Subcutaneous abdominal adipose tissue (tissue), 5 donors: ENCODE results near the gene OST4.

Experiments
- H3K27ac ChIP-seq: one replicate; pipeline ENCODE4 v1.7.0; 2013; ENCODE audit warnings: low read depth, mild to moderate bottlenecking, inconsistent platforms, low read length, moderate library complexity
- H3K27me3 ChIP-seq, 5 donors: one replicate each; pipeline ENCODE4 v1.7.0; 2013; ENCODE audit warnings: low read length in 5 of 5, inconsistent platforms in 1 of 5; ENCODE audit not compliant: control insufficient read depth in 5 of 5, insufficient read depth in 4 of 5
- H3K36me3 ChIP-seq, 5 donors: one replicate each; pipeline ENCODE4 v1.7.0; 2013; ENCODE audit warnings: low read length in 5 of 5; ENCODE audit not compliant: control insufficient read depth in 5 of 5, insufficient read depth in 5 of 5
- H3K4me1 ChIP-seq, 5 donors: one replicate each; pipeline ENCODE4 v1.7.0; 2013; ENCODE audit warnings: low read length in 5 of 5, mild to moderate bottlenecking in 3 of 5, moderate library complexity in 1 of 5; ENCODE audit not compliant: control insufficient read depth in 5 of 5, insufficient read depth in 5 of 5
- H3K4me3 ChIP-seq, 5 donors: one replicate each; pipeline ENCODE4 v1.7.0; 2013; ENCODE audit warnings: low read length in 5 of 5, low read depth in 1 of 5
- H3K9ac ChIP-seq, 5 donors: one replicate each; pipeline ENCODE4 v1.7.0; 2013; ENCODE audit warnings: low read length in 5 of 5, mild to moderate bottlenecking in 4 of 5, moderate library complexity in 3 of 5
- H3K9me3 ChIP-seq, 5 donors: one replicate each; pipeline ENCODE4 v1.7.0; 2013; ENCODE audit warnings: low read length in 5 of 5; ENCODE audit not compliant: control insufficient read depth in 5 of 5
- donor health status: healthy.
- donor health status: healthy.
- donor health status: healthy.
- donor health status: healthy.
- donor health status: healthy.

The OST4 gene

DNA sequence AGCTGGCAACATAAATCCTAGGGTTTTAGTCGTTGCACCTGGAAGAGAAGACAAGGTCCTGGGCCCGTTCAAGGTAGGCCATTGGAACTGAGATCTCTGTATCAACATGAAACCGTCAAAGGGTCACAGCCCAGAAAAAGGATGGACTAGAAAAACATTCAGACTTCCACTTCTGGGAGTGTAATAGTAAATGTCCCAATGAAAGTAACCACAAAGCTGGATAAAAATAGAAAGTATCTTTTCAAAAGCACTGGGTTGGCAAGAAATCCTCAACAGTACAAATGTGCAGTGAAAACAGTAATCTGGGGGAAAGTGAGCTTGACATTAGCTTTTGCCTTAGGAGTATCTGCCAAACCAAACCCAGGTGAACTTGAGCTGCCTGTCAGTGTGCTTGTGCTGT, 34.5 kb upstream of the OST4 start:
- H3K9me3 ChIP-seq = no peaks in the 10 kb centered on the region
- H3K4me3 ChIP-seq = no peak overlapping the region
- no peaks in the 10 kb centered on the region for H3K36me3 ChIP-seq
- no peak overlapping the region for H3K27ac ChIP-seq
- H3K4me1 ChIP-seq = no peaks in the 10 kb centered on the region
- no peak overlapping the region for H3K9ac ChIP-seq
- H3K27me3 ChIP-seq = peaks cover 0 to 7% (median 0%) of the 10 kb centered on the region in 5 donors

DNA sequence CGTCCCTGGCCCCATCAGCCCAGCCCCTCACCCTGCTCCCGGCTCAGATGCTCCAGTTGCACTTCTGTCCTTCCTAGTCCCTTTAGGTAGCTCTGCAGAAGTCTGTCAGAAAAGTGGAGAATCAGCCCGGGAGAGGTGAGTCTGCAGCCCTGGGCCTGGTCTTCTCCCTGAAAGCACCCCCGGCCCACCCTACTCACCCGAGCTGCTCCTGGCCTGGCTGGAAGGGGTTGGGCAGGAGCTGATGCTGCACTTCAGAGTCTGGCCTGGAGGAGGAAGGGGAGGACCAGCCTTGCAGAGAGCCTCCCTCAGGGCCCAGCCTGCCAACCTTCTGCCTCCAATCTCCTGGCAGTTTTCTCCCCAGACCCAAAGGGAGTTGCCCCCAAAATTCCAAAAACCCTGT, 30.9 kb upstream of the OST4 start:
- no peak overlapping the region for H3K4me3 ChIP-seq
- no peak overlapping the region for H3K27ac ChIP-seq
- H3K36me3 ChIP-seq = peaks cover 0 to 2% (median 0%) of the 10 kb centered on the region in 5 donors
- peaks cover 0 to 2% (median 0%) of the 10 kb centered on the region in 5 donors for H3K4me1 ChIP-seq
- no peak overlapping the region for H3K9ac ChIP-seq
- H3K27me3 ChIP-seq = peaks cover 0 to 7% (median 0%) of the 10 kb centered on the region in 5 donors
- H3K9me3 ChIP-seq = no peaks in the 10 kb centered on the region

DNA sequence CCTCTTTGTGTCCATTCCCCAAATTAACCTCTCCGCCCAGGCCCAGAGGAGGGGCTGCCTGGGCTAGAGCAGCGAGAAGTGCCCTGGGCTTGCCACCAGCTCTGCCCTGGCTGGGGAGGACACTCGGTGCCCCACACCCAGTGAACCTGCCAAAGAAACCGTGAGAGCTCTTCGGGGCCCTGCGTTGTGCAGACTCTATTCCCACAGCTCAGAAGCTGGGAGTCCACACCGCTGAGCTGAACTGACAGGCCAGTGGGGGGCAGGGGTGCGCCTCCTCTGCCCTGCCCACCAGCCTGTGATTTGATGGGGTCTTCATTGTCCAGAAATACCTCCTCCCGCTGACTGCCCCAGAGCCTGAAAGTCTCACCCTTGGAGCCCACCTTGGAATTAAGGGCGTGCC, 28.6 kb upstream of the OST4 start:
- H3K4me3 ChIP-seq = no peak overlapping the region
- H3K4me1 ChIP-seq = peaks cover 6 to 19% (median 13%) of the 10 kb centered on the region in 5 donors
- H3K27ac ChIP-seq = no peak overlapping the region
- no peak overlapping the region for H3K9ac ChIP-seq
- no peaks in the 10 kb centered on the region for H3K9me3 ChIP-seq
- peaks cover 0 to 2% (median 0%) of the 10 kb centered on the region in 5 donors for H3K36me3 ChIP-seq
- peaks cover 0 to 7% (median 0%) of the 10 kb centered on the region in 5 donors for H3K27me3 ChIP-seq

DNA sequence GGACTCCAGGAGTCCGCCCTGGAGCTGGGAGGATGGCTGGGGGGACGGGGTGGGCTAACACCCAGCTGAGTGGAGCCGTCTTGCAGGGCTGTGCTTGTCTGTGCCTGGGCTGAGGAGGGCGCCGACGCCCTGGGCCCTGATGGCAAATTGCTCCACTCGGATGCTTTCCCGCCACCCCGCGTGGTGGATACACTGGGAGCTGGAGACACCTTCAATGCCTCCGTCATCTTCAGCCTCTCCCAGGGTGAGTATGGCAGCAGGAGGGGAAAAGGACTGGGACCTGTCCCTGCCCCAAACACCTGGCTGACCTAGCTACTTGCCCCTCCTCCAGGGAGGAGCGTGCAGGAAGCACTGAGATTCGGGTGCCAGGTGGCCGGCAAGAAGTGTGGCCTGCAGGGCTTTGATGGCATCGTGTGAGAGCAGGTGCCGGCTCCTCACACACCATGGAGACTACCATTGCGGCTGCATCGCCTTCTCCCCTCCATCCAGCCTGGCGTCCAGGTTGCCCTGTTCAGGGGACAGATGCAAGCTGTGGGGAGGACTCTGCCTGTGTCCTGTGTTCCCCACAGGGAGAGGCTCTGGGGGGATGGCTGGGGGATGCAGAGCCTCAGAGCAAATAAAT, 28.0 kb upstream of the OST4 start:
- Histone ChIP-seq H3K27ac (no peak overlapping the region), H3K9me3 (no peaks in the 10 kb centered on the region), H3K9ac (peak overlapping the region in 1 of 5 donors; percentile 4), H3K27me3 (peaks cover 0 to 5% (median 0%) of the 10 kb centered on the region in 5 donors), H3K36me3 (peaks cover 0 to 3% (median 0%) of the 10 kb centered on the region in 5 donors), H3K4me3 (no peak overlapping the region), H3K4me1 (peaks cover 6 to 19% (median 13%) of the 10 kb centered on the region in 5 donors)

DNA sequence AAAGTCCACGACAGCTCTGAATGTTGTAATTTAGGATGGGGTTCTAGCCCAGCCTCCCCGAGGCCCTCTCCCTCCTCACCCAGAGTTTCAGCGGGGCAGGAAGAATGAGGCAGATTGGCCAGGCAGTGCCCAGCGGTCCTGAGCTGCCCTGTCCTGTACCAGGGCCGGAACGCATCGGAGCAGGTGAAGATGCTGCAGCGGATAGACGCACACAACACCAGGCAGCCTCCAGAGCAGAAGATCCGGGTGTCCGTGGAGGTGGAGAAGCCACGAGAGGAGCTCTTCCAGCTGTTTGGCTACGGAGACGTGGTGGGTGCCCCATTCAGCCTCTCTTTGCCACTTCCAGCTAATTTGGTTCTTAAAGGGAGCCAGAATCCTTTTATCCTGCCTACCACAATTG, 25.9 kb upstream of the OST4 start:
- Histone ChIP-seq H3K4me3 (no peak overlapping the region), H3K36me3 (peaks cover 0 to 6% (median 0%) of the 10 kb centered on the region in 5 donors), H3K4me1 (peaks cover 6 to 19% (median 13%) of the 10 kb centered on the region in 5 donors), H3K27me3 (no peaks in the 10 kb centered on the region), H3K9me3 (no peaks in the 10 kb centered on the region), H3K9ac (no peak overlapping the region), H3K27ac (no peak overlapping the region)

DNA sequence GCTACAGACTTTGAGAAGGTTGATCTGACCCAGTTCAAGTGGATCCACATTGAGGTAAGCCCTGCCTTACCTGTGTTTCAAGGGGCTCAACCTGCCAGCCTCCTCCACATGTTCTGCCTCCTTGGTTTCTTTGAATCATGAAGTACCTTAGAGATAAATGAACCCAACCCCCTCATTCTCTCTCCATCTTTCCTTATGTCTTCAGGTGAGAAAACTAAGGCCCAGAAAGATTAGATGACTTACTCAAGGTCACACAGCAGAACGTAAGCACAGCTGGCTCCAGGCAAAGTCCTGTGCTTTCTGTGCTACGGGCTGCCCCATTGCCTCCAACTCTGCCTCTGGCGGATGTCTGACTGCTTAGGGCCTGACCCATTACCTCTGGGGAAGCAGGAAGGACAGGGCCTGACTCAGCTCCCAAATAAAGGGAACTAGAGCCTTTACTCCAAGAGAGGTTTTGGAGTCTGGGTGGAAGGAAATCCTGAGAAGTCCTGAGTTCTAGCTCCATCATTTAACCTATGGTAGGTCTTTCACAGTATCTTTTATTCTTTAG, 25.4 kb upstream of the OST4 start:
- Histone ChIP-seq H3K4me1 (peaks cover 6 to 19% (median 13%) of the 10 kb centered on the region in 5 donors), H3K27me3 (no peaks in the 10 kb centered on the region), H3K4me3 (peak overlapping the region in 3 of 5 donors; percentile 11 to 69 (median 60)), H3K9me3 (no peaks in the 10 kb centered on the region), H3K27ac (no peak overlapping the region), H3K36me3 (peaks cover 0 to 6% (median 0%) of the 10 kb centered on the region in 5 donors), H3K9ac (peak overlapping the region in 1 of 5 donors; percentile 4)

DNA sequence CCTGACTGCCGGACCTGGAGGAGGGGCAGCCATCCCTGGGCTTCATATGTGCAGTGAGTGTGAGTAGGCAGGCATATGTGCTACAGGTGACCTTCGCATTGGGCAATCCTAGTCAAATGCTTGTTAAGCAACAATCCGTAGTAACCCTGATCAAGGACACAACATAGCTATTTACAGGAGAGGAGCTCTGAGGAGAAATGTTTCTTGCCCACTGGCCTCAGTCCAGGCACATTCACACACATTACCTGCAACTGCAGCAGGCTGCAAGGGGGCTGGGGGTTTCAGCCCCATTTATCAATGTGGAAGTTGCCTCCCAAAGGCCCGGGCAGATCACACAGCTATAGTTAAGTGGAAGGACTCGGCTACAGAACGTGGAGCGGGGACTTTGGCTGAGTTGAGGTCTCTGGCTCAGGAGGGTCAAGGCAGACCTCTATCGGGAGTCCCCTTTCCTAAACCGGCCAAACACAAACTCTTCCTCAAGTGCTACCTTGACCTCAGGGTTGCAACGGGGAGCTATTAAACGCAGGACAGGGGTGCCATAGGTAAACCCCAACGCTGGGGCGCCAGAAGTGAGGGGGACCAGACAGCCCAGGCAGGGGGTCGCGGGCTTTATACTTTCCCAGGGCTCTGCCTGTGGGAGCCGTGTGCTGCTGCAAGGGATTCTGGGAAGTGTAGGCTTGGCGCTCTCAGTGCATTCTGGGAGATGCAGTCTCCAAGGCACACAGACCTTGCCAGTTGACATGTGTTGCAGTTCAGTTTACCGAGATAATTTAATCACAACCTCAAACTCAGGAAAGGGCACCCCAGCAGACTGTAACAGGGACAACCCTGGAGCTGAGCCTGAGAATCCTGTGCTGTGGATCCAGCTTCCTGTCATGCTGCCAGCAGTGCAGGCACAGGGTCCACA, 24.5 kb upstream of the OST4 start:
- Histone ChIP-seq H3K27me3 (no peaks in the 10 kb centered on the region), H3K4me1 (peaks cover 6 to 19% (median 13%) of the 10 kb centered on the region in 5 donors), H3K9me3 (no peaks in the 10 kb centered on the region), H3K4me3 (peak overlapping the region; percentile 46 to 70 (median 62)), H3K27ac (no peak overlapping the region), H3K36me3 (peaks cover 0 to 6% (median 0%) of the 10 kb centered on the region in 5 donors), H3K9ac (peak overlapping the region in 2 of 5 donors; percentile 4 to 53)

DNA sequence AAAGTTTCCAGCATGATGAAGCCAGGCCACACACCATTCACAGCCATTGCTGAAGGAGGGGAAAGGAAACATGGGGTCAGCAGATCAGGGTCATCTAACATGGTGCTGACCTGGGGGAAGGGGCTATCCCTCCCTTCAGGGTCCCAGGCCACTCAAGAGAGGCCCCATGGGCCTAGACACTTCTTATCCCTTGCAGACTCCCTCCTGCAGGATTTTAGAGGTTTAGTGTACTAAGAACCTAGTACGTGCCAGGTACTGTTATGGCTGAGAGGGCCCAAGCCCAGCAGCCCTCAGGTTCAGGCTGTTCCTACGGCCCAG, 23.9 kb upstream of the OST4 start:
- peak overlapping the region in 1 of 5 donors; percentile 70 for H3K4me3 ChIP-seq
- no peak overlapping the region for H3K27ac ChIP-seq
- no peak overlapping the region for H3K9ac ChIP-seq
- no peaks in the 10 kb centered on the region for H3K9me3 ChIP-seq
- peaks cover 0 to 6% (median 0%) of the 10 kb centered on the region in 5 donors for H3K36me3 ChIP-seq
- H3K27me3 ChIP-seq = no peaks in the 10 kb centered on the region
- H3K4me1 ChIP-seq = peaks cover 6 to 19% (median 13%) of the 10 kb centered on the region in 5 donors

DNA sequence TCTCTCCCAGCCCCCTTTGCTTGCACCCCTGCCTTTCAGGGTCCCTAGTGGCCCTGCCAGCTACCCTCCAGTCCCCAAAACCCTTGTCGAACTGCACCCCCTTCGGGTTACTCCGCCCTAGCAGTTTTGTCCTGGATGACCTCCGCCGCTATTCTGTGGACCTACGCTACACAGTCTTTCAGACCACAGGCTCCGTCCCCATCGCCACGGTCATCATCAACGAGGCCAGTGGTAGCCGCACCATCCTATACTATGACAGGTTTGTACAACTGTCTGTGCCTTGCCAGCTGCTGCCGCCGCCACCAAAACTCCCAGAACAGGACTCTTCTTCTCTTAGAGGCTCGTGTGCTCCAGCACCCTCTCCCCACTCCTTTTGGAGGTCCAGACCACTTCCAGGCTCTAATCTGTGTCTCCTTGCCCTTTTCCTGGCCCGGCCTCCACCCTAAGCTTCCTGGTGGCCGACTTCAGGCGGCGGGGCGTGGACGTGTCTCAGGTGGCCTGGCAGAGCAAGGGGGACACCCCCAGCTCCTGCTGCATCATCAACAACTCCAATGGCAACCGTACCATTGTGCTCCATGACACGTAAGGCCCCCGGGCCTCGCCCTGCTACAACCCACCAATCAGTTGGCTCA, 23.0 kb upstream of the OST4 start:
- no peak overlapping the region for H3K27ac ChIP-seq
- H3K4me1 ChIP-seq = peaks cover 6 to 19% (median 13%) of the 10 kb centered on the region in 5 donors
- H3K9me3 ChIP-seq = no peaks in the 10 kb centered on the region

More for the DNA sequence above, 23.0 kb upstream of the OST4 start:
- Histone ChIP-seq H3K27me3 (no peaks in the 10 kb centered on the region), H3K9ac (no peak overlapping the region), H3K36me3 (peaks cover 0 to 4% (median 0%) of the 10 kb centered on the region in 5 donors), H3K4me3 (no peak overlapping the region)
